IPS DF 6.9 (cell line): ENCODE measurements around the gene SPON1.

Experiments
- DNase-seq: peaks from one replicate; pipeline ENCODE4 v3.0.0-alpha.2; 2013; ENCODE audit warnings: low read depth, low spot score
- H3K27ac ChIP-seq: one replicate; pipeline ENCODE4 v1.5.1; 2013; ENCODE audit warnings: low read length, control low read depth
- H3K27me3 ChIP-seq: 2 replicates; pipeline ENCODE4 v1.6.1; 2013; ENCODE audit warnings: mild to moderate bottlenecking, low read length; ENCODE audit not compliant: control insufficient read depth, insufficient read depth
- H3K36me3 ChIP-seq: 2 replicates; pipeline ENCODE4 v1.6.1; 2013; ENCODE audit warnings: low read length; ENCODE audit not compliant: control insufficient read depth, insufficient read depth
- H3K4me1 ChIP-seq: 2 replicates; pipeline ENCODE4 v1.6.1; 2013; ENCODE audit warnings: low read length; ENCODE audit not compliant: control insufficient read depth, insufficient read depth
- H3K4me3 ChIP-seq: 2 replicates; pipeline ENCODE4 v1.5.1; 2013; ENCODE audit warnings: mild to moderate bottlenecking, low read length
- H3K9me3 ChIP-seq: 2 replicates; pipeline ENCODE4 v1.6.1; 2013; ENCODE audit warnings: low read length, inconsistent platforms; ENCODE audit not compliant: control insufficient read depth, insufficient read depth
- WGBS: extraction: QIAGEN DNeasy Blood & Tissue Kit; methylation state at CpG from one replicate; pipeline ENCODE4 v1.1.7; 2013; ENCODE audit warnings: mixed read lengths, missing lambda C conversion rate; ENCODE audit not compliant: insufficient read length, insufficient coverage; 5-methylcytosine and 5-hydroxymethylcytosine counted together

Gene SPON1

DNA sequence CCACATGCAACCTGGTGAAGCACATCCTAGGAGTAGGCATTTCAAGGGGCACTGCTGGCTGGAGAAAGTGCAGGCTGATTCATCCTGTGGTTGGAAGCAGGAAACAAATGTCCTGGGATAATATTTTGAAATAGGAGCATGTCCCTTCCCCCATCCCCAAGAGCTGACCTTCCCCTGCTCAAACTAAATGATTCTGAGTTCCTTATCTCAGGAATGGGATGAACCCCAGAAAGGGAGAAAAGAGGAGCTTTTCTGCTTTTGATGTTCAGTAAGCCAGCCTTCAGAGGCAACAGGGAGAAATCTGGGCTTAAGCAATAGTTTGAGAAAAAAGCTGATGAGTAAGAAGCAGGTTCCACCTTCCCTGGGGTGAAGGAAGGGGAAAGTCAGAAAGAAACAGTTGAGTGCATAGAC lies 19.5 kb upstream of the SPON1 start:
- Histone ChIP-seq H3K4me1 (no peaks in the 10 kb centered on the region), H3K27me3 (no peaks in the 10 kb centered on the region), H3K9me3 (no peaks in the 10 kb centered on the region), H3K27ac (no peak overlapping the region), H3K36me3 (no peaks in the 10 kb centered on the region), H3K4me3 (no peak overlapping the region)
- DNase-seq = no peak

DNA sequence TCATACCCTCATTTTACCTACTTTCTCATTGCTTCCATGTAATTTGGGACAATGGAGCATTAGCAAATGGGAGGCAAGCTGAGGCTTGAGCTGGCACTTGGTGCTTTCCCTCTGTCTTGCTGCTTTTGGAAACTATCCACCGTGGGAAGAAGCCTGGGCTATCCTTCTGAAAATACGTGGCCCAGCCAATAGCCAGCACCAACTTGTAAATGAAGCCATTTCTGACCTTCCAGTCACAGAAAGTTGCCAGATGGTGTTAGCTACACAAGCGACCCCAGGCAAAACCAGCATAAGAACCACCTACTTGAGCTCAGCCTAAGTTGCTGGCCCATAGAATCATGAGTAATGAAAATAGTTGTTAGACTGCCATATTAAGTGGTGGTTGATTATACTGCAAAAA lies 18.5 kb upstream of the SPON1 start:
- no peak overlapping the region for H3K4me3 ChIP-seq
- no peak for DNase-seq
- H3K4me1 ChIP-seq = no peaks in the 10 kb centered on the region
- H3K27me3 ChIP-seq = no peaks in the 10 kb centered on the region
- no peak overlapping the region for H3K27ac ChIP-seq
- no peaks in the 10 kb centered on the region for H3K9me3 ChIP-seq
- H3K36me3 ChIP-seq = no peaks in the 10 kb centered on the region
- WGBS = no CpG with 5 or more reads among the region's 3 CpGs

DNA sequence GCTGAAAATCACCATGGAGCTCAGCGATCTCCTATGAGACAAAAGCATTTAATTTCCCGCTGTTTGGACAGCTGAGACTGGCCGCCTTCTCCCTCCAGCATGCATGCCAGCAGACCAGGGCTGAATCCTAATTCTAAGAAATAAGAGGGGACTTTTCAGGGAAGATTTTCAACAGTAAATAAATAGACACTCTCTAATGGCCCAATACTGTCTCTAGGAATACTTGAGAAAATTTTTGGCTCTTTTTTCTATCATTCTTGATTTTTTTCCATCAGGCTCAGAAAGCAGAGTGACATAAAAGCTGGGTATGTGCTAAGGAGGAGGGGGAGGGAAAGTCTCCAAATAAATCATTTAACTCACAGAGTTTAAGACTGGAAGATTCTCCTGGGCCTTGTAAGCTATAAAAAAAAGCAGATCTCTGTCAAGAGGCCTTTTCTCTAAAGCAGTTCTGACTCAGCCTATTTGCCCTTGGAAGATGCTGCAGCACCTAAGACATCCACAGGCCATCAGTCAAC lies 17.6 kb upstream of the SPON1 start:
- DNase-seq = no peak
- no peak overlapping the region for H3K4me3 ChIP-seq
- H3K27me3 ChIP-seq = no peaks in the 10 kb centered on the region
- no peaks in the 10 kb centered on the region for H3K4me1 ChIP-seq
- no peaks in the 10 kb centered on the region for H3K9me3 ChIP-seq
- no CpG with 5 or more reads among the region's 3 CpGs for WGBS
- no peak overlapping the region for H3K27ac ChIP-seq
- no peaks in the 10 kb centered on the region for H3K36me3 ChIP-seq

DNA sequence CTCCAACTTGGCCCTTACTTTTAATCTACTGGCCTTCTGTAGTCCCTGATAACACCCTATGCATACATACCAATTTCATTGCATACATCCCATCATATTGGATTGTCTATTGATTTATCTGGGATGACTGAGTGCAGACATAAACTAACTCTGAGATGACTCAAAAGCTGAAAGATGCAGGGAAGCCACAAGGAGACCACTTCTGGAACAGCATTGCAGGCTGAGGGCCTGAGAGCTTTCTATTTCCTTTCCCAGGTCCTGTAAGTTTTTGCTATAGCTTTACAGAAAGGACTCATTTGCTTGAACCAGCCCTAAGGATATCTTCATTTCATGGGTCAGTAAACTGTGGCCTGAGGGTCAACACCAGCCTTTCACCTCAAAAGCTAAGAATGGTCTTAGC lies 15.1 kb upstream of the SPON1 start:
- H3K4me3 ChIP-seq = no peak overlapping the region
- no peak overlapping the region for H3K27ac ChIP-seq
- H3K9me3 ChIP-seq = no peaks in the 10 kb centered on the region
- H3K4me1 ChIP-seq = no peaks in the 10 kb centered on the region
- H3K36me3 ChIP-seq = no peaks in the 10 kb centered on the region
- H3K27me3 ChIP-seq = no peaks in the 10 kb centered on the region
- no peak for DNase-seq

DNA sequence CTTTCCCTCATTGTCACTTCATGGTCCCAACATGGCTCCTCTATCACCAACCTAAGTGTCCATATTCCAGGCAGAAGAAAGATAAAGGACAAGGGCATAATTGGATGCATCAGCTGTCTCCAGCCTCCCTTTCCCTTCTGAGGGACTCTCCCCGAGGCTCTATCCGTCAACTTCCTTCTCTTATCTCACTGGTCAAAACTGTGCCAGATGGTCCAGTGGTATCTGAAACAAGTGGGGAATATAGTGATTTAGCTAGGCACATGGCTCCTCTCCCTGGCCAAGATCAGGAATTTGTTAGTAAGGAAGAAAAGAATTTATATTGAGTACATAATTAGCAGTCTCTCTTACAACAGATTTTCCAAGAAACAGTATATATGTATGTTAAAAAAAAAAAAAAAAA lies 12.6 kb upstream of the SPON1 start:
- Histone ChIP-seq H3K36me3 (no peaks in the 10 kb centered on the region), H3K27ac (no peak overlapping the region), H3K4me1 (no peaks in the 10 kb centered on the region), H3K27me3 (no peaks in the 10 kb centered on the region), H3K9me3 (no peaks in the 10 kb centered on the region), H3K4me3 (no peak overlapping the region)
- no peak for DNase-seq
- no CpG with 5 or more reads among the region's 2 CpGs for WGBS

DNA sequence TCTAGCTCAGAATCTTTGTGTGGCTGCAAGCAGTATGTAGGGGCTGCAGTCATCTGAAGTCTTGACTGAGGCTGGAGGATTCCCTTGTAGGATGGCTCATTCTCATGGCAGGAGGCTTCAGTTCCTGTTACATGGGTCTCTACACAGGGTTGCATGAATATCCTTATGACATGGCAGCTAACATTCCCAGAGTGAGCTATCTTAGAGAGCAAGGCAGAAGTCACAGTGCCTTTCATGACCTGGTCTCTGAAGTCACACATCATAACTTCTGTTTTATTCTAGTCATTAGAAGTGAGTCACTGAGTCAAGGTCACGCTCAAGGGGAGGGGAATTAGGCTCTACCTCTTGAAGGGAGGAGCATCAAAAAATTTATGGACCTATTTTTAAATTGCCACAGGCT lies 10.3 kb upstream of the SPON1 start:
- H3K27ac ChIP-seq = no peak overlapping the region
- H3K36me3 ChIP-seq = no peaks in the 10 kb centered on the region
- H3K9me3 ChIP-seq = no peaks in the 10 kb centered on the region
- DNase-seq = no peak
- peaks cover 2% of the 10 kb centered on the region; the same call in 1 of the 2 replicates for H3K4me1 ChIP-seq
- H3K4me3 ChIP-seq = no peak overlapping the region
- H3K27me3 ChIP-seq = no peaks in the 10 kb centered on the region
- WGBS = no CpG with 5 or more reads among the region's 1 CpG

DNA sequence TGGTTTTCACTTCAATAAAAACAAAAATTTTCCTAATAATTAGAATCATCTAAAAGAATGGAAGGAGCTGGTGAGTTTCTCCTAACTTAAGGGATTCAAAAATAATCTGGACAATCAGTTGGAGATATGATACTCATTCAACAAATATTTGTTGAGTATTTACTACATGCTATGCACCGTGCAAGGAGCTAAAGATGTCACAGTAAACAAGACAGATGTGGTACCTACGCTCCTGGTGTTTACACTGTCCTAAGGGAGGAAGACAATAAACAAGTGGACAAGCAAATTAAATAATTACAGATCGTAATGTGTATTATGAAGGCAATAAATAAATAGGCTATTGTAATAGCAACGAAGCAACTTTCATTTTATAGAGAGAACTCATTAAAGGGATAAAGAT lies 9.9 kb upstream of the SPON1 start:
- Histone ChIP-seq H3K4me3 (no peak overlapping the region), H3K4me1 (peaks cover 2% of the 10 kb centered on the region; the same call in 1 of the 2 replicates), H3K27me3 (no peaks in the 10 kb centered on the region), H3K36me3 (no peaks in the 10 kb centered on the region), H3K9me3 (no peaks in the 10 kb centered on the region), H3K27ac (no peak overlapping the region)
- no peak for DNase-seq
- no CpG with 5 or more reads among the region's 4 CpGs for WGBS

DNA sequence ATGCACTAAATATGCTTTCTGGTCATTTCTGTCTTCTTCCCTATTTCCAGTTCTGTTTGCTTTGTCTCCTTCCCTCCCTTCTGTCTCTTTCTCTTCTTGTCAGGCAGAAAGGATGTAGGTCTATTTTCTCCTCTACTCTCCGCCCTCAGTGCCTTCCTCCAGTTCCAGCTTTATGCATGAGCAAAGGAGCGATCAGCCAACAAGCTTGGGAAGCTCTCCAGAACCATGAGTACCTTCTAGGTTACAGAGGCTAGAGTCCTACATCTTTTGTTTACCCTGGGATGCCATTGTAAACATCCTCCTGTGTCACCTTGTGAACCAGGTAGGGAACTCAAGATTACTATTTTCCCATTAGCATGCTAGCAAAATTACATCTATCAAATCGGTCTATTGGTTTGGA lies 7.9 kb upstream of the SPON1 start:
- H3K4me1 ChIP-seq = peaks cover 2% of the 10 kb centered on the region; the same call in 1 of the 2 replicates
- no peaks in the 10 kb centered on the region for H3K9me3 ChIP-seq
- DNase-seq = no peak
- no peak overlapping the region for H3K27ac ChIP-seq
- no peaks in the 10 kb centered on the region for H3K36me3 ChIP-seq
- no peak overlapping the region for H3K4me3 ChIP-seq
- H3K27me3 ChIP-seq = no peaks in the 10 kb centered on the region
- no CpG with 5 or more reads among the region's 3 CpGs for WGBS

DNA sequence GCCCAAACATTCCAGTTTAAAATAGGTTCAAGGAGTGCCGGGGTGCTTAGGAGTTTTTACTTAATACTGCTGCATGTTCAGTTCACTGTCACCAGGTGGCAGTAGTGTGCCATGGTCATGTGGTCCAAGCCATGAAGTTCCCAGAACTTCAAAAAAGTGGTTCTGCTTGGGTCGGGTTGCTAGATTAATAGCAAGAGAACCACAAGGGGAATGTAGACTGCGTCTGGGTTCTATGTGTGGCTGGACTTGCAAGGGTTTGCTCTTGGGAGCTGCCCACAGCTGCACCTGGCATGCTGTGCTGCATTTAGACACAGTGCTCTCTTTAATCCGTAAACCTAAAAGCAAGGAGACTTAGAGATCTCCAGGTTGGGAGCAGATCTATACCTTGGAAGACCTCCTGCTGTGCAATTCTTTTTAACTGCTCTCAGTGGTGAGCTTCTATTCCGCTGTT lies 6.5 kb upstream of the SPON1 start:
- Histone ChIP-seq H3K27me3 (peaks cover under 1% of the 10 kb centered on the region; the same call in 1 of the 2 replicates), H3K9me3 (no peaks in the 10 kb centered on the region), H3K4me1 (peaks cover 2% of the 10 kb centered on the region; the same call in 1 of the 2 replicates), H3K27ac (no peak overlapping the region), H3K4me3 (no peak overlapping the region), H3K36me3 (no peaks in the 10 kb centered on the region)
- no CpG with 5 or more reads among the region's 5 CpGs for WGBS
- peak; percentile 76 for DNase-seq

DNA sequence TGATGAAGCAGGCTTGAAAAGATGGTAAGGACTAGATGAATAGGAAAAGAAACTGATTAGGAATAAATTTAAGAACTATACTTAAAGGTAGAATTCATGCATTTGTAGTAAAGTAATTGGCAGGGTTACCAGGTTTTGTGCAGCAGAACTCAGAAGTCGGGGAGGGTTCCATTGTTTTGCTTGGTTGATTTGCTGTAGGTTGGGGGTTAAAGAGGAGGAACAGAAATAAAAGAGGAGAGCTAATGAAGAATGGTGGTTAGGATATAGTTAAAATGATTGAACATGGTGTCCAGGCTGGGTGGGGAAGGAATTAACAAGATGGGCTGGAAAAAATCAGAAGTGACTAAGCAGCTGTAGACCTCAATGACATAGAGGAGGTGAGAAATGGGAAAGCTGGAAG lies 5.5 kb upstream of the SPON1 start:
- peaks cover 9% of the 10 kb centered on the region; the same call in 1 of the 2 replicates for H3K27me3 ChIP-seq
- no CpG with 5 or more reads among the region's 1 CpG for WGBS
- H3K27ac ChIP-seq = no peak overlapping the region
- no peak overlapping the region for H3K4me3 ChIP-seq
- H3K9me3 ChIP-seq = no peaks in the 10 kb centered on the region
- no peak for DNase-seq
- peaks cover 2% of the 10 kb centered on the region; the same call in 1 of the 2 replicates for H3K4me1 ChIP-seq
- no peaks in the 10 kb centered on the region for H3K36me3 ChIP-seq

DNA sequence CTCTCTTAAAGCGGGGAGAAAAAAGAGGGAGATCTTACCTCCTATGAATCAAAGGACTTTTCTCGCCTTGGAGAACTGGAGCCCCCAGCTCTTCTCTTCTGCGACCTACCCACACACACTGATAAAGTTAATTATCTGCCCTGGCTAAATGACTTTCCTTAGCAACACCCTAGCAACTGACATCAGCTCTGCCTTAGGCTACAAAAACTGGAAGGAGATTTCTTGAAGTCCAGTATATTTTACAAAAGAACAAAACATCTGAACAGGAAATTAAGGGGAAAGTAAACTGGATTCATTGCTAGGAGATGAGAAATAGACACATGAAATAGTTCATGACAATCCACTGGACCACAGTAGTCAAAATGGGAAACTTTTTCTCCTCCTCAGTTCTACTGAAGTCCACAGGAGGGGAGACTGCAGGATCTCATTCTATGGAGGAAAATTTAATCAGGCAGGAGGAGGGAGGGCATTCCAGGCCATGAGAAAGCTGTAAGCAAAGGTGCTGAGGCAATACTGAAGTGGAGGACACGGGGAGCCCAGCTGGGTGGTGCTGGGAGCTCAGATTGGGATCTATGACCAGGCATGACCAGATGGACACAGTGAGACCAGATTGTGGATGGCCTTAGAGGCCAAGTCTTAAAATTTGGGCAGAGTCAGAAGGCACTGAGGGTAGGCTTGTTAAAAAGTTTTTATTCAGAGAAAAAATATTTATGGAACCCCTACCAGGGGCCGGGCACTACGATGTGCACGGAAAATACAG lies 3.7 kb upstream of the SPON1 start:
- Histone ChIP-seq H3K4me3 (no peak overlapping the region), H3K27ac (no peak overlapping the region), H3K4me1 (peaks cover 2% of the 10 kb centered on the region; the same call in 1 of the 2 replicates), H3K27me3 (peaks cover 27% of the 10 kb centered on the region), H3K36me3 (no peaks in the 10 kb centered on the region), H3K9me3 (no peaks in the 10 kb centered on the region)
- DNase-seq = no peak
- WGBS = no CpG with 5 or more reads among the region's 7 CpGs
